ENCODE data around the gene MKNK2.

- TF ChIP-seq CTCF (IDR thresholded peaks at IDR 0.05) (no peak), TCF7L2 (IDR thresholded peaks at IDR 0.05; ENCODE audit: low read depth, low read length) (no peak), REST (IDR thresholded peaks at IDR 0.05; ENCODE audit: insufficient read depth in 1 of 2, low read depth in 2 of 2, low read length in 1 of 2) (no peak), POLR2AphosphoS5 (IDR thresholded peaks at IDR 0.05; ENCODE audit: low read depth, low read length) (no peak)
These were observed 17.8 kb downstream of the MKNK2 start for GRCh38 chr19:2033115-2033824.

Data from Panc1 (cell line).